Astrocyte of the spinal cord (primary cell): ENCODE measurements around the gene SHROOM3.

Experiments
- DNase-seq: peaks from one replicate; pipeline ENCODE4 v3.0.0; 2011; ENCODE audit warnings: low read depth, low spot score
- H3K4me3 ChIP-seq: 2 replicates; pipeline ENCODE4 v1.5.1; 2011; ENCODE audit warnings: low read depth, mild to moderate bottlenecking, low read length, moderate library complexity
- in situ Hi-C: cut with HindIII; loops from 2 replicates; pipeline ENCODE4 v1.10.0; 2017; ENCODE audit warnings: low sequenced_read_pairs
- TF ChIP-seq, protein P1 (sequence below): IDR thresholded peaks from 2 replicates; pipeline ENCODE4 v1.5.1; 2012; ENCODE audit warnings: low read depth, mild to moderate bottlenecking, low read length, inconsistent platforms

Gene SHROOM3

DNA sequence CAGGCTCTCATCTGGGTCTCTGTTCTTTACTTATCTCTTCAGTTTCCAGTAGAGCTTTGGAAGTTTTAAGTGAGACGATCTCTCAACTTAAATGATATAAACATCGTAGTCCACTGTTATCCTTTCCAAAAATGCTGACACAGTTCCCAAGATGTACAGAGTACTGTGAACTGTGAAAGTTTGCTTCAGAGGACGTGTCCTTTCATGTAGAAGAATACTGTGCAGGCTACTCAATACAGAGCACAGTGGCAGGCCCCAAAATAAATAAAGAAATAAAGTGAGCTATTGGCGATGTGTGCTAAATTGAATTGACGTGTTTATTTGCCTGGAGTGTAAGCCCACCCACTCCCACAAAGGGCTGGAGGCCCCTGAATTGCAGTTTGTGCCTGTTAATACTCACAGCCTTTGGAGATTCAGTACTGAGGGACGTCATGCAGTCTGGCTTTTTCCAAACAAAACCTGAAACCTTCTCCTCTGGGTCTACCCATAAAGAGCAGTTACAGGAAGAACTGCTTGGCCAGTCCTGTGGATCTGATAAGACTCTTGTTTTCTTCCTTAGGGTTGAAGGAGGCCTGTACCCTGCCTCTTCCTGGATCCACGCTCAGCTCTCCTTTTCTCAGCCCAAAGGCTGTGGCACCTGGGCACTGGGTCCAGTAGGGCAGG lies 396.8 kb downstream of the SHROOM3 start:
- in situ Hi-C loops: no loop called here

More for the DNA sequence above, 396.8 kb downstream of the SHROOM3 start:
- peak; percentile 33 for DNase-seq
- TF ChIP-seq, protein P1, sequence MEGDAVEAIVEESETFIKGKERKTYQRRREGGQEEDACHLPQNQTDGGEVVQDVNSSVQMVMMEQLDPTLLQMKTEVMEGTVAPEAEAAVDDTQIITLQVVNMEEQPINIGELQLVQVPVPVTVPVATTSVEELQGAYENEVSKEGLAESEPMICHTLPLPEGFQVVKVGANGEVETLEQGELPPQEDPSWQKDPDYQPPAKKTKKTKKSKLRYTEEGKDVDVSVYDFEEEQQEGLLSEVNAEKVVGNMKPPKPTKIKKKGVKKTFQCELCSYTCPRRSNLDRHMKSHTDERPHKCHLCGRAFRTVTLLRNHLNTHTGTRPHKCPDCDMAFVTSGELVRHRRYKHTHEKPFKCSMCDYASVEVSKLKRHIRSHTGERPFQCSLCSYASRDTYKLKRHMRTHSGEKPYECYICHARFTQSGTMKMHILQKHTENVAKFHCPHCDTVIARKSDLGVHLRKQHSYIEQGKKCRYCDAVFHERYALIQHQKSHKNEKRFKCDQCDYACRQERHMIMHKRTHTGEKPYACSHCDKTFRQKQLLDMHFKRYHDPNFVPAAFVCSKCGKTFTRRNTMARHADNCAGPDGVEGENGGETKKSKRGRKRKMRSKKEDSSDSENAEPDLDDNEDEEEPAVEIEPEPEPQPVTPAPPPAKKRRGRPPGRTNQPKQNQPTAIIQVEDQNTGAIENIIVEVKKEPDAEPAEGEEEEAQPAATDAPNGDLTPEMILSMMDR: no peak
- no peak overlapping the region for H3K4me3 ChIP-seq
